Measurements from ENCODE around the gene ZNF821. TPM values are rescaled to one million over a fixed set of nuclear protein-coding genes. Genes with fewer than 3 reads are reported as not detected.

Gene ZNF821
- total and polyA plus RNA-seq, 10 of the 15 experiments (the other 5 are each of a cell fraction or from before 2014, with no cell fraction given), result 0.82 to 9.9 (median 6.8) TPM

- no TSS peak for BruUV-seq (replicated peaks)
Measured at GRCh38 chr16:71923941-71924690, 40.1 kb upstream of the ZNF821 start.

More at GRCh38 chr16:71923941-71924690, 40.1 kb upstream of the ZNF821 start:
- DNase-seq (ENCODE audit: low read depth, low spot score) (no peak), ATAC-seq (no peak), FAIRE-seq (no peak)
- 98% methylated on average over 10 of the region's 10 CpGs for WGBS (ENCODE audit: insufficient coverage, insufficient replicate concordance, low lambda C conversion rate, missing lambda C conversion rate)
- no peak overlapping the region for H3K4me3 ChIP-seq
- intact Hi-C loops (cut with micrococcal nuclease; ENCODE audit: unreplicated experiment) (no loop called here), in situ Hi-C loops (cut with MboI) (no loop called here)
- H3K79me2 ChIP-seq (ENCODE audit: control insufficient read depth, insufficient read depth, low read length), result peaks cover 5% of the 10 kb centered on the region
- ChIA-PET POLR2A (interaction anchor here (0.9 kb wide), 1 partner anchor 11 kb away, joined by 3 read pairs; no protein-coding TSS in a partner anchor), RAD21 (ENCODE audit: unreplicated experiment) (interaction anchor here (1.2 kb wide), 1 partner anchor 37 kb away, joined by 3 read pairs; no protein-coding TSS in a partner anchor), CTCF (interaction anchor here (1.3 kb wide), 1 partner anchor 24 kb away, joined by 4 read pairs; no protein-coding TSS in a partner anchor), SMC1A (ENCODE audit: uncharacterized antibody, unreplicated experiment) (interaction anchor here (1.1 kb wide), 1 partner anchor 27 kb away, joined by 3 read pairs; no protein-coding TSS in a partner anchor)
- no peaks in the 10 kb centered on the region; the same call in 1 of the 2 replicates for H4K20me1 ChIP-seq (ENCODE audit: control insufficient read depth, insufficient read depth)
- H3K36me3 ChIP-seq (ENCODE audit: control insufficient read depth in 2 of 2, insufficient read depth in 2 of 2, low read length in 1 of 2), result peaks cover 35 to 69% of the 10 kb centered on the region in 2 experiments
- TF ChIP-seq GABPA (IDR thresholded peaks at IDR 0.05; ENCODE audit: low read depth), result no peak
- TF ChIP-seq CUX1 (IDR thresholded peaks at IDR 0.05; ENCODE audit: insufficient replicate concordance, low read depth, low read length), result no peak
- no peak for TF ChIP-seq ASH2L (IDR thresholded peaks at IDR 0.05; ENCODE audit: borderline replicate concordance, low read depth)
- TF ChIP-seq MTA2 (IDR thresholded peaks at IDR 0.05; ENCODE audit: low read depth), result no peak
- no peak for TF ChIP-seq ZBED1 (IDR thresholded peaks at IDR 0.05; ENCODE audit: borderline replicate concordance)
- H3K9me3 ChIP-seq (replicated peaks; ENCODE audit: control insufficient read depth, insufficient read depth, low read length), result no peaks in the 10 kb centered on the region; the same call in 2 of the 3 replicates
- no peak overlapping the region for H2AFZ ChIP-seq (ENCODE audit: control insufficient read depth, low read depth, low read length)
- no peaks in the 10 kb centered on the region for H3K27me3 ChIP-seq (replicated peaks in 1 of 2; ENCODE audit: control insufficient read depth in 2 of 2, insufficient read depth in 2 of 2, low read length in 1 of 2)
- peaks cover 4% of the 10 kb centered on the region for H3K4me1 ChIP-seq (ENCODE audit: control insufficient read depth, insufficient read depth, low read length)
- no peak overlapping the region for H3K27ac ChIP-seq (ENCODE audit: control insufficient read depth, insufficient read depth)
- no peak overlapping the region for H3K4me2 ChIP-seq (ENCODE audit: control insufficient read depth, insufficient read depth)
- H3K9ac ChIP-seq (ENCODE audit: control insufficient read depth, insufficient read depth, low read length), result no peak overlapping the region

Data from GM12878 (cell line).